Subcutaneous adipose tissue (tissue), 4 donors: ENCODE data around the gene AGA. TPM values are rescaled to one million over a fixed set of nuclear protein-coding genes. Genes with fewer than 3 reads are reported as not detected.

ENCODE experiments used
- total RNA-seq, 4 donors: library from RNA; depleted of rRNA; stranded (reverse); fragments of >200 nt; gene quantifications; one replicate each; pipeline ENCODE4 v1.1.0, GENCODE V29; 2016
- TF ChIP-seq, protein P1 (sequence below): fragments of 450-650 bp; IDR thresholded peaks from one replicate; pipeline ENCODE4 v1.5.1; 2016; ENCODE audit warnings: low read depth, mild to moderate bottlenecking, control low read depth, antibody characterized with exemption, moderate library complexity

Gene AGA
- total RNA-seq, 4 donors from 2014 or later: 21.1 to 27.7 (median 24.3) TPM

GRCh38 chr4:177464026-177464425, 21.8 kb upstream of the AGA start:
- TF ChIP-seq, protein P1, sequence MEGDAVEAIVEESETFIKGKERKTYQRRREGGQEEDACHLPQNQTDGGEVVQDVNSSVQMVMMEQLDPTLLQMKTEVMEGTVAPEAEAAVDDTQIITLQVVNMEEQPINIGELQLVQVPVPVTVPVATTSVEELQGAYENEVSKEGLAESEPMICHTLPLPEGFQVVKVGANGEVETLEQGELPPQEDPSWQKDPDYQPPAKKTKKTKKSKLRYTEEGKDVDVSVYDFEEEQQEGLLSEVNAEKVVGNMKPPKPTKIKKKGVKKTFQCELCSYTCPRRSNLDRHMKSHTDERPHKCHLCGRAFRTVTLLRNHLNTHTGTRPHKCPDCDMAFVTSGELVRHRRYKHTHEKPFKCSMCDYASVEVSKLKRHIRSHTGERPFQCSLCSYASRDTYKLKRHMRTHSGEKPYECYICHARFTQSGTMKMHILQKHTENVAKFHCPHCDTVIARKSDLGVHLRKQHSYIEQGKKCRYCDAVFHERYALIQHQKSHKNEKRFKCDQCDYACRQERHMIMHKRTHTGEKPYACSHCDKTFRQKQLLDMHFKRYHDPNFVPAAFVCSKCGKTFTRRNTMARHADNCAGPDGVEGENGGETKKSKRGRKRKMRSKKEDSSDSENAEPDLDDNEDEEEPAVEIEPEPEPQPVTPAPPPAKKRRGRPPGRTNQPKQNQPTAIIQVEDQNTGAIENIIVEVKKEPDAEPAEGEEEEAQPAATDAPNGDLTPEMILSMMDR: no peak

- TF ChIP-seq, protein P1: no peak
Measured at GRCh38 chr4:177461606-177462005, 19.4 kb upstream of the AGA start.

GRCh38 chr4:177460460-177460859, 18.2 kb upstream of the AGA start:
- TF ChIP-seq, protein P1: no peak

- TF ChIP-seq, protein P1: no peak
Measured at GRCh38 chr4:177455561-177455970, 13.3 kb upstream of the AGA start.

GRCh38 chr4:177453116-177453515, 10.9 kb upstream of the AGA start:
- TF ChIP-seq, protein P1: no peak

DNA sequence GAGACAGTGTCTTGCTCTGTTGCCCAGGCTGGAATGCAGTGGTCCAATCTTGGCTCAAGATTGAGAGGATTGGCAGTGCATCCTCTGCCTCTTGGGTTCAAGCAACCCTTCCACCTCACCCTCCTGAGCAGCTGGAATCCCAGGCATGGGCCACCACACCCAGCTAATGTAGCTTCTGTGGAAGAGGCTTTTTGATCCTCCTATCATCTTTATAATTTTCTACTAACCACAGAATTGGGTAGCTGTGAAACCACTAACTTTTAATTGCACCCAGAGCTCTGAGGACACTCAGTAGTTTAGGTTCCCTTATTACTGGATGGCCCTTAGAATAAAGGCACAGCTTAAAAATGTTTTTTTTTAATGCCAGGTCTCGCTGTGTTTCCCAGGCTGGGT, 8.9 kb upstream of the AGA start:
- TF ChIP-seq, protein P1: no peak

GRCh38 chr4:177450426-177451107, 8.3 kb upstream of the AGA start:
- TF ChIP-seq, protein P1: no peak
